NOMO-1 treated with DMSO at 0.1 percent for 48 hours (cell line): Measurements from ENCODE around the gene SETBP1.

ENCODE experiments used
- DNase-seq: peaks from one replicate; lab custom pipeline; 2025; ENCODE audit not compliant: unreplicated experiment; lab: John Stamatoyannopoulos, UW

SETBP1 gene

GRCh38 chr18:44679056-44679913 lies 1.4 kb upstream of the SETBP1 start:
- DNase-seq, result peak; percentile 77

GRCh38 chr18:44679914-44680272 lies 795 bp upstream of the SETBP1 start:
- DNase-seq, result peak; percentile 33

GRCh38 chr18:44681076-44681970 lies 635 bp downstream of the SETBP1 start:
- no peak for DNase-seq

- DNase-seq, result no peak
These were observed 1.6 kb downstream of the SETBP1 start for GRCh38 chr18:44682201-44682870.

- DNase-seq, result no peak
These were observed 2.2 kb downstream of the SETBP1 start for GRCh38 chr18:44682871-44683221.

GRCh38 chr18:44683556-44683955 lies 2.9 kb downstream of the SETBP1 start:
- no peak for DNase-seq

- DNase-seq, result no peak
These were observed 4.6 kb downstream of the SETBP1 start for GRCh38 chr18:44685296-44685695.

- no peak for DNase-seq
These were observed 5.5 kb downstream of the SETBP1 start for GRCh38 chr18:44686156-44686555.

GRCh38 chr18:44687421-44687820 lies 6.7 kb downstream of the SETBP1 start:
- DNase-seq, result no peak

- DNase-seq, result no peak
These were observed 9.0 kb downstream of the SETBP1 start for GRCh38 chr18:44689736-44690135.

GRCh38 chr18:44691148-44691925 lies 10.6 kb downstream of the SETBP1 start:
- no peak for DNase-seq

GRCh38 chr18:44693030-44693784 lies 12.5 kb downstream of the SETBP1 start:
- DNase-seq, result no peak

- no peak for DNase-seq
These were observed 14.8 kb downstream of the SETBP1 start for GRCh38 chr18:44695503-44695902.

GRCh38 chr18:44696892-44697291 lies 16.2 kb downstream of the SETBP1 start:
- DNase-seq, result no peak

- no peak for DNase-seq
These were observed 16.6 kb downstream of the SETBP1 start for GRCh38 chr18:44697315-44697714.

- DNase-seq, result no peak
These were observed 17.8 kb downstream of the SETBP1 start for GRCh38 chr18:44698518-44698917.

GRCh38 chr18:44699572-44700261 lies 19.0 kb downstream of the SETBP1 start:
- no peak for DNase-seq

- no peak for DNase-seq
These were observed 20.0 kb downstream of the SETBP1 start for GRCh38 chr18:44700652-44701051.

GRCh38 chr18:44701227-44701626 lies 20.5 kb downstream of the SETBP1 start:
- DNase-seq, result no peak

- DNase-seq, result no peak
These were observed 21.9 kb downstream of the SETBP1 start for GRCh38 chr18:44702594-44702993.
